T-helper 9 cell (primary cell): ENCODE results near the gene POLR3K.
"Not testable (repeated sequence)": the region's sequence is repeated elsewhere in the genome, so short reads cannot be mapped to it uniquely, and the experiment has no call there.

Experiments used
- DNase-seq: peaks from one replicate; pipeline ENCODE4 v3.0.0-alpha.2; 2020

The POLR3K gene

DNA sequence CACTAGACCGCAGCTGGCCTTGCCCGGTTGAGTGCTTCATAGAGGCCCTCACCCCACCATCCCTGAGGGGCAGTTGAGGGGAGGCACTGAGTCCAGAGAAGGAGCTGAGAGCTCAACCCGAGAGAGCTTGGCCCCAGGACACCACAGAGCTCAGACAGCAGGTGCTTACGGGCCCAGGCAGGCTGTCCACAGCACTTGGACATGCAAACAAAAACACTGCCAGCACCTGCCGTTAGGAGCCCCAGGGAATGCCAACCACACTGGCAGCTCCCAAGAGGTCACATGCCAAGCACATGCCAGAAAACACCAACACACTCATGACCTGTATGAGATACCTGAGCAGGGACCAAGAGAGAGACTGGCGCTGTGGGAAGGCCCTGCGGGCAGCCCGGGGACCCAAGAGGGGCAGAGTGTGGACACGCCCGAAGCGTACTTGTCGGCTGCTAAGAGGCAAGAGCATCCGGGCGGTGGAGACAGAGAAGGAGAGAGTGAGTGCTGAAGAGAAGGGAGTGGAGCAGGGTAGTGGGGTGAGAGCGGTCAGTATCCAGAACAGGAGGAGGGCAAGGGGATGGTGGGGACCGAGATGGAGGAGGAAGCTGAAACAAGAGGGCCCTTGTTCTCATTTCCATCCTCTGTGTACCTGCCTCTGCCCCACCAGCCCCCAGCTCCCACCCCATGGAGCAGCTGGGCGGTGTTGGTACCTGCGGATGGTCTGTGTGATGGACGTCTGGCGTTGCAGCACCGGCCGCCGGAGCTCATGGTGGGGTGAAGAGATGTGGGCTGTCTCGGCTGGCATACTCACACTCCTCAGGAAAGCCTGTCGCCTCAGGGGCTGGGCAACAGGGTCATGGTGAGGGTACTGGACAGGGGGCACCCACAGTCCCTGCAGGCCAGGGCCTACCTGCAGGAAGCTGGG is 10.8 kb upstream of the POLR3K start:
- no peak for DNase-seq

DNA sequence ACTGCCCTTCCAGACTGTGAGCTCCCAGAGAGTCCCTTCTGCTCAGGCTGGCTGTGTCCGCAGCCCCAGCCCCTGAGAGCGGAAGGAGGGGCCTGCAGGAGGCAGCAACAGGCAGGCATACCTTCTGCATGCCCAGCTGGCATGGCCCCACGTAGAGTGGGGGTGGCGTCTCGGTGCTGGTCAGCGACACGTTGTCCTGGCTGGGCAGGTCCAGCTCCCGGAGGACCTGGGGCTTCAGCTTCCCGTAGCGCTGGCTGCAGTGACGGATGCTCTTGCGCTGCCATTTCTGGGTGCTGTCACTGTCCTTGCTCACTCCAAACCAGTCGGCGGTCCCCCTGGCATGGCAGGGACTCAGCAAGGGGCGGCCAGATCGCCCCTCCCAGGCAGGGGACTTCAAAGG is 10.1 kb upstream of the POLR3K start:
- DNase-seq = no peak

DNA sequence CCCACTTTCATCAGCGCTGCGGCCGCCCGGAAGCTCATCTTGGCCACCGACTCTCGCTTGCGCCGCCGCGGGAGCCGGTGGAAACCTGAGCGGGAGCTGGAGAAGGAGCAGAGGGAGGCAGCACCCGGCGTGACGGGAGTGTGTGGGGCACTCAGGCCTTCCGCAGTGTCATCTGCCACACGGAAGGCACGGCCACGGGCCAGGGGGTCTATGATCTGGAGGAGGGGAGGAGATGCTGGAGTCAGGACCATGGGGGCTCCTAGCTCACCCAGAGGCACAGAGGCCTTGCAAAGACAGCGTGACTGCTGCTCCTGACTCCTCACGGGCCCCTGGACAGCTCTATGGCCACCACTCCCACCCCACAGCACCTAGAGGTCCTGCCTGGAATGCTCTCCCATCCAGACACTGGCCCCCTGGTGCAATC is 9.6 kb upstream of the POLR3K start:
- DNase-seq = no peak

GRCh38 chr16:62283-62967 is 9.0 kb upstream of the POLR3K start:
- DNase-seq = no peak

DNA sequence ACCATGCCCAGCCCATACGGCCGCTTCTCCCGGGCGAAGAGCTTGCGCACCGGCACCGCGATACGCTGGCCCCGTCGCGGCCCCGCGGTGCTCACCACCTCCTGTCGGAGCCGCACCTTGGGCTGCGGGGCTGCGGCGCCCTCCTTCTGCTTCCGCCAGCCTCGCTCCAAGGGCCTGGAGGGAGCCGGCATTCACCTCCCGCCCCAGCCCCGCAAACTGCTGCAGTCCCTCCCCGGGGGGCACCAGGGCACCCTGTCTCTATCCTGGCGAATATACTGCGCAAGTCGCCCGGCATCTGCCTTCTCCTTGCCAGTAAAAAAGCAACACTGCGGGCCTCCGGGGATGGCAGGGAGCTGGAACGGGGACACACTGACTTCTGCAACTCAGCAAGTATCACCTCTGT is 8.5 kb upstream of the POLR3K start:
- no peak for DNase-seq

- no peak for DNase-seq
Observed at GRCh38 chr16:60929-61878, 7.8 kb upstream of the POLR3K start.

- DNase-seq = no peak
Observed at GRCh38 chr16:60166-60565, 6.8 kb upstream of the POLR3K start.

DNA sequence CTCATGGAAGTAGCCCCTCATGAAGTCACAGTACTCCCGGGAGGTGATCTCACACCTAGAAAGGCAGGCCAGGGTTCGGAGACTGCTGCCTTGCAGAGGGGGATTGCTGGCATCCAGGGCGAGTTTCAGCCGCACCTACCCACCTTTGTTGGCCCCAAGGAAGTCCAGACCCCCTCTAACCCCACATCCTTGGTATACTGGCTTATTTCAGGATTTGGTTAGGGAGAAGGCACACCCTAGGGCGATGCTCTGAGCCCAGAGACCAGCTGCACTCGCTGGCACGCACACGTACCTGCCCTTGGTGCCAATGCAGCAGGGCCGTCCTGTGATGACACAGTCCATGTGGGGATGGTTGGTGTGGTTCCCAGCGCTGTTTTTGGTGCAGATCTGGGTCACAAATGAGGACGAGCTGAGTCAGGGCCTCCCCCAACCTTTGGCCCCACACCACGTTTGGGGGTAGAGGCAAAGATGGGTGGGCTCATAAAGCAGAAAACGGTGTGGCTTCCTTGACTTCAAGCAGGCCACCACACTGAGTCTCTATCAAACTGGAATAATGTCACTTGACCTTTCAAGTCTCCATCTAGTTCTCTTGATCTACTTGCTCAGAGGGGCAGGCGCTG is 6.1 kb upstream of the POLR3K start:
- DNase-seq = no peak

- DNase-seq = no peak
Observed at GRCh38 chr16:58491-59439, 5.4 kb upstream of the POLR3K start.

GRCh38 chr16:57711-58110 is 4.3 kb upstream of the POLR3K start:
- no peak for DNase-seq

GRCh38 chr16:56231-56927 is 3.0 kb upstream of the POLR3K start:
- DNase-seq = no peak

GRCh38 chr16:55571-56136 is 2.2 kb upstream of the POLR3K start:
- no peak for DNase-seq

GRCh38 chr16:54237-54581 is 801 bp upstream of the POLR3K start:
- no peak for DNase-seq

DNA sequence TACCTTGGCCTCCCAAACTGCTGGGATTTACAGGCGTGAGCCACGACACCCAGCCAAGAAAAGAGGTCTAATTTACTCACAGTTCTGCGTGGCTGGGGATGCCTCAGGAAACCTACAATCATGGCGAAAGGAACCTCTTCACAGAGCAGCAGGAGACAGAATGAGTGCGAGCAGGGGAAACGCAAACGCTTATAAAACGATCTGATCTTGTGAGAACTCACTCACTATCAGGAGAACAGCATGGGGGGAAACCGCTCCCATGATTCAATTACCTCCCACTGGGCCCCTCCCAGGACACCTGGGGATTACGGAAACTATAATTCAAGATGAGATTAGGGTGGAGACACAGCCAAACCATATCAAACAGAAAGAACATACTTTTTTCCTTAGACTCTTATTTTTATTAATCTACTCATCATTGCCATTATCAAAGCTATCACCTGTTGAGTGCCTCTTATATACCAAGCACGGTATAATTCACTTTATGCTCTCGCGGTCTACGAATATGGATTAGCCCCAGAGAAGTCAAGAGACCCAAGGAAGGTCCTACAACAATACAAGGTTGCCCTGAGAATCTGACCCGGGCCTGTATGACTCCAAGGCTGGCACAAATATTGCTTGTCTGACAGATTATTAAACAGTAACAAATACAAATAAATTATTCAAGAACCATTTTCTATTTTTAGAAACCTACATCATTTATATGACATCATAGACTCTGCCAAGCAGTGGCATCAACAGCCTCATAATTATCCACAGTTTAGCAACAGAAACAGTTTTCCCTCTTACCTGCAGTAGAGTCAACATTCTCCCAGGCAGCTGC is 2.4 kb downstream of the POLR3K start:
- DNase-seq = no peak

DNA sequence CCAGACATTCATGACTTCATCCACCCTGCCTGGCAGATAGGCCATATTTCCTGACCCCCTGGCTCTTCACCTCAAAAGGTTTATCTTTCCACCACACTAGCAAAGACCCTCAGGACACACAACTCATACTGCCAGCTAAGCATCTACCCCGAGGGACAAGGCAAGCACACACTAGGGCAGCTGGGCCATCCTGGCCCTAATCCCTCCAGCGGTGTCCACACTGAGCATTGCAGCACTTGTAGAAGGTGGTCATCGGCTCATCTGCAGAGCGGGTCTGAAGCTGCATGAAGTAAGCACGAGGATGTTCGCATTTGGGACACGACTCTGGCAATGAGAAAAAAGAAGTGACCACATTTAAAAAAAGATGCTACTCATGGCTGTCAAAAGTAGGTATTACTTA is 6.2 kb downstream of the POLR3K start:
- no peak for DNase-seq

DNA sequence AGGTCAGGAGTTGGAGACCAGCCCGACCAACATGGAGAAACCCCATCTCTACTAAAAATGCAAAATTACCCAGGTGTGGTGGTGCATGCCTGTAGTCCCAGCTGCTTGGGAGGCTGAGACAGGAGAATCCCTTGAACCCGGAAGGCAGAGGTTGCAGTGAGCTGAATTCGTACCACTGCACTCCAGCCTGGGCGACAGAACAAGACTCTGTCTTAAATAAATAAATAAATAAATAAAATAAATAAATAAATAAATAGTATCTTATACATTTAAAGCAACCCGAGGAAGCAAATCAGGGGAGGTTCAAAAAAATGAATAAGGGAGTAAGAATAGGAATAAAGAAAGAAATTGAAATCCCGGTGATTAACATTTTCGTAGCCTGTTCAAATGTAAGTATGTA is 6.9 kb downstream of the POLR3K start:
- DNase-seq = not testable (repeated sequence)

DNA sequence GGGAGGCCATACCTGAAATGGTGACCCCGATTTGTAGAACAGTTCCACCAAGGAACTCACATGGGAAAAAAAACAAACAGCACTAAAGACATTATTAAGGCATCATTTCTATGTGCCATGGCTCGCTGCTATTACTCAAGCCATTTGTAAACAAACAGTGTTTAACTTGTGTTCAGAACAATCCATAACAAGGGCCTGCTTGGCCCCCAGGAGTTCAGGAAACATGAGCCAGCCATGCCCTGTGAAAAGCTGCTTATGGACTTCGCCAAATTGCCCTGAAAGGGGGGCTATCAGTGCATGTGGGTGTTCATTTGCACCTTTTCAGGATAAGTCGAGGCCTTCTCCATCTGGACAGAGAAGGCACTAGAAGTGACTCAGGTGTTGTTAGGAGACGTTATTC is 8.0 kb downstream of the POLR3K start:
- DNase-seq = no peak

- DNase-seq = no peak
Observed at GRCh38 chr16:44655-45054, 8.8 kb downstream of the POLR3K start.

DNA sequence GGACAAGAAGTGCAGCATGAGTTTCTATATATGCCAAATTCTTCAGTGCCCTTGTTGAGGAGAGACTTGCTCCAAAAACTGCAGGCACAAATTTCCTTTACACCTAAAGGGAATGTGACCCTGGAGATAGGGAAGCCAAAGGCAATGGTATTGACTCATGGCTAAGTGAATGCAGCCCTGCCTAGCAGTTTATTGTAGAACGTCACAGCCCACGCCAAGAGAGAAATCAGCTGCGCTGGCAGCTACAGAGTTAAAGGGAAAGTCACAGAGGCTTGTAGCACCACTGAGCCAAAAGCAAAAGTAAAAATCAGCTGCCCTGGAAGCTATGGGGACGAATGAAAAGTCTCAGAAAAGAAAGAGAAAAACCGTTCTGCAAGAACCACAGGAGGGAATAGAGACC is 10.1 kb downstream of the POLR3K start:
- DNase-seq = no peak

DNA sequence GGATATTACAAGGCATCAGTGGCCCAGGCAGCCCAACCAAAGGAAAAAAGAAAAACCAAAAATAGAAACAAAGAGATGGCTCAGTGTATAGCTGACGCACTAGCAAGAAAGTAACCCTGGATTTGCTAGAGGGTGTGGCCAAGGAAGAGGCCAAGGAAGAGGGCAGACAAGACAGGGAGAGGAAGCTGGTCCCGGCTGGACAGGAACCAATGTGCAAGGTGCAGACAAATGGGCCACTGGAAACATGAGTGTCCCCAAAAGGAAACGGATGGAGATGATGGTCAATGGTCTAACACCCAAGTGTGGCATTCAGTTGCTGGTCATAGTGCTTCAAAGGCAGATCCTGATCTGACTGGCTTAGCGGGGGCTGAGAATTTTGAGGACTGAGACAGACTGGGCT is 10.7 kb downstream of the POLR3K start:
- no peak for DNase-seq
